ENCODE results near the gene CEP128. TPM values are rescaled to one million over a fixed set of nuclear protein-coding genes. Genes with fewer than 3 reads are reported as not detected.

The CEP128 gene
- total RNA-seq, 2 experiments from 2014 or later = 24.7 to 26.0 TPM

- ChIA-PET POLR2A (no interaction called here), CTCF (no interaction called here)
- Mint-ChIP-seq H3K9me3 (peaks cover 2% of the 10 kb centered on the region), H3K36me3 (ENCODE audit: low read depth) (peaks cover 23% of the 10 kb centered on the region), H3K4me1 (peaks cover under 1% of the 10 kb centered on the region), H3K4me3 (no peak overlapping the region), H3K27ac (no peak overlapping the region), H3K27me3 (no peaks in the 10 kb centered on the region)
- DNase-seq = no peak
Measured at GRCh38 chr14:80519002-80519401, 422.5 kb downstream of the CEP128 start.

GRCh38 chr14:80518173-80518572, 423.4 kb downstream of the CEP128 start:
- Mint-ChIP-seq H3K4me1 (no peaks in the 10 kb centered on the region), H3K27me3 (no peaks in the 10 kb centered on the region), H3K4me3 (no peak overlapping the region), H3K36me3 (ENCODE audit: low read depth) (peaks cover 22% of the 10 kb centered on the region), H3K27ac (no peak overlapping the region), H3K9me3 (peaks cover 2% of the 10 kb centered on the region)
- ChIA-PET CTCF (no interaction called here), POLR2A (no interaction called here)
- DNase-seq = no peak

DNA sequence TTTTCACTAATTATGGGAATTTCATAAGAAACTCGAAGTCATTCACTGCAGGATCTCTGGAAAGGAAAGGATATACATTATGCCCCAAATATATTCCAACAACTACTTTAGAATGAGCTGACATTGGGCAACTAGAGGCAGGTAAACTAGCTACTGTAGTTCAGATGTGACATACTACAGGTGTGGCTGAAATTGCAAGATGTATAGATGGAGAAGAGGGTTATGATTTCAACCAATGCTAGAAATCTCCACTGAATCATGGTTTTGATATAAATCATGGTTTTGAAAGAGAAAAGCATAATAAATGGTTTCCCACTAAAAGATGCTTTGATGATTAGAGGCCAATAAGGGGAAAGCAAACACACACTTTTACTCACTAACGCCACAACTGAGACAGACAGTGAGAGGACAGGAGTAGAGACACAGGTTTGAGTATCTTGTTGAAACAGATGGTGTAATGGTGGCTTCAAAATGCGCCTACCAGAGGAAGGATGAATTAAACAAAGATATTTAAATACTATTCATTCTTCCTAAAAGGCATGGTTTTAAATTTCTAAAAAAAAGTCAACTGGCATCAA, 434.2 kb downstream of the CEP128 start:
- H3K27me3 Mint-ChIP-seq = no peaks in the 10 kb centered on the region
- no peak overlapping the region for H3K27ac Mint-ChIP-seq
- no peak for DNase-seq
- CTCF ChIA-PET = no interaction called here
- no peaks in the 10 kb centered on the region for H3K9me3 Mint-ChIP-seq
- H3K4me3 Mint-ChIP-seq = no peak overlapping the region
- H3K4me1 Mint-ChIP-seq = no peaks in the 10 kb centered on the region
- POLR2A ChIA-PET = no interaction called here
- peaks cover 4% of the 10 kb centered on the region for H3K36me3 Mint-ChIP-seq (ENCODE audit: low read depth)

DNA sequence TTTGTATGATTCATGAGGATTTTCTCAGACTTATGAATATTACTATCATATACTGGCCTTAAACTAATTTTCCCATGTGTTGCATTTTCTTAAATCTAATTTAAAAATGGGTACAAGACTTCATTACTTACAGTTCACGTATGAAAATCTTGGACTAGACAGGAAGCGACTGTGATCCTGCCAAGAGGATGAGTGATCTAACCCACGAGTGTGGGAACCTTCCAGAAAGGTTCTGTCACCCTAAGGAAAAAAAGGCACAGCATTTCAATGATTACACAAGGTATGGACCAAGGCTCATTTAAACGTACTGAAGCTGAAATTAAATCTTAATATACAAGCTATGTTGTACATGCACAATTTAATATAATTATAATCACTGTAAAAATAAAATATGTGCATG, 436.8 kb downstream of the CEP128 start:
- ChIA-PET CTCF (no interaction called here), POLR2A (no interaction called here)
- Mint-ChIP-seq H3K36me3 (ENCODE audit: low read depth) (peaks cover 12% of the 10 kb centered on the region), H3K27ac (no peak overlapping the region), H3K4me1 (no peaks in the 10 kb centered on the region), H3K27me3 (no peaks in the 10 kb centered on the region), H3K4me3 (no peak overlapping the region), H3K9me3 (no peaks in the 10 kb centered on the region)
- no peak for DNase-seq

DNA sequence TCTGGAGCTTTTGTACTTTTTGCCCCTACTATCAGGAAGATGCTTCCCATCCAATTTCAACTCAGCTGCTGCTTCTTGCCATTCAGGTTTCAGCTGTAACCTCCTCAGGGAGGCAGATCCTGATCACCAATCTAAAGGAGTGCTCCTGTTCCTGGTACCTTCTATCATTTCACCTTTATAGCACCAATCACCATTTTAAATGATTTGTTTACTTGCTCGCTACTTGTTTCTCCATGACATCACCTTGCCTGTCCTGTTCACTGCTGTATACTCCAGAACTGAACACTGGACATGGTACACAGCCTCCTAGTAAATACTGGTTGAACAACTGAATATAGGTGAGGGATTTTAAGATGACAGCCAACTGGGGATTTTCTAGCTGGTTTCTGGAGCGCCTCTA, 443.0 kb downstream of the CEP128 start:
- Mint-ChIP-seq H3K4me1 (no peaks in the 10 kb centered on the region), H3K36me3 (ENCODE audit: low read depth) (peaks cover 10% of the 10 kb centered on the region), H3K4me3 (no peak overlapping the region), H3K9me3 (no peaks in the 10 kb centered on the region), H3K27ac (no peak overlapping the region), H3K27me3 (no peaks in the 10 kb centered on the region)
- DNase-seq = no peak
- CTCF ChIA-PET = no interaction called here
- POLR2A ChIA-PET = no interaction called here

GRCh38 chr14:80496090-80496489, 445.4 kb downstream of the CEP128 start:
- Mint-ChIP-seq H3K4me3 (no peak overlapping the region), H3K9me3 (no peaks in the 10 kb centered on the region), H3K27ac (no peak overlapping the region), H3K27me3 (no peaks in the 10 kb centered on the region), H3K4me1 (peaks cover 7% of the 10 kb centered on the region), H3K36me3 (ENCODE audit: low read depth) (peaks cover 3% of the 10 kb centered on the region)
- no peak for DNase-seq
- ChIA-PET CTCF (no interaction called here), POLR2A (no interaction called here)

- CTCF ChIA-PET = no interaction called here
- DNase-seq = no peak
- POLR2A ChIA-PET = no interaction called here
- Mint-ChIP-seq H3K36me3 (ENCODE audit: low read depth) (no peaks in the 10 kb centered on the region), H3K4me1 (peaks cover 9% of the 10 kb centered on the region), H3K27me3 (no peaks in the 10 kb centered on the region), H3K27ac (no peak overlapping the region), H3K9me3 (no peaks in the 10 kb centered on the region), H3K4me3 (no peak overlapping the region)
Measured at GRCh38 chr14:80494769-80495168, 446.8 kb downstream of the CEP128 start.

DNA sequence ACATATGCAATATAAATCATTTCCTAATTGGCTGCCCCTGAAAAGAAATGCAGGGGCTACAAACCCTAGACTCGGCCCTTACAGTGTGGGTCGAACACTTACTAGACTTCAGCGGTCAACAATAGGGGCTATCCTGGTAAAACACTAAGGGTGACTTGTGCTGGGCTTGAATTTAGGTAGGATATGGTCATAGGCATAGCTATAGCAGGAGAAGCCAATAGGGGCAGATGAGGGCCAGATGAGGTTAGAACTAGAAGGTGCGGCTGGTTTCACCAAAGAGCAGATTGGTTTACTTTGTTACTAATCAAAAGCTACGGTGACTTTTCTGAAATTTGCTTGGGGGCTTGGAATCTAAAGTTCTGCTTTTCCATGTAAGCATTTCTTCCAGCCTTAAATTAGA, 447.9 kb downstream of the CEP128 start:
- Mint-ChIP-seq H3K9me3 (no peaks in the 10 kb centered on the region), H3K36me3 (ENCODE audit: low read depth) (no peaks in the 10 kb centered on the region), H3K27me3 (no peaks in the 10 kb centered on the region), H3K4me1 (peaks cover 9% of the 10 kb centered on the region), H3K4me3 (no peak overlapping the region), H3K27ac (no peak overlapping the region)
- DNase-seq = no peak
- ChIA-PET POLR2A (no interaction called here), CTCF (no interaction called here)

DNA sequence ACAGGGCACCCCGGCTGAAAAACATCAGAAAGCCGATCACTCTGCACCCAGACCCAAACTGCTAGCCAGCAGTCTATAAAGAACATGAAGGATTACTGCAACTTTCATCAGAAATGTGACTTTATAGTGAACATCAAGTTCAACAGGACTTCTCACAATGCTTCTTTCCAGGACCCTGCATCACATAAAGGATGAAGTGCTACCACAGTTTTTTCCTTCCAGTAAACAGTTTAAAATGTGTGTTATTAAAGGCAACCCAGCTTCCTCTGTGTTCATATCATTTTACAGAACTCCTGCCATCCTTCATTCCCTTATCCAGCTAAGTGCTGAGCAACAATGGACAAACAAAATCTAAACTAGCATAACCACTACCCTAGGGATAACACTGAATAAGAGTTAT, 449.9 kb downstream of the CEP128 start:
- Mint-ChIP-seq H3K27ac (no peak overlapping the region), H3K4me1 (peaks cover 9% of the 10 kb centered on the region), H3K36me3 (ENCODE audit: low read depth) (no peaks in the 10 kb centered on the region), H3K27me3 (no peaks in the 10 kb centered on the region), H3K9me3 (no peaks in the 10 kb centered on the region), H3K4me3 (no peak overlapping the region)
- POLR2A ChIA-PET = no interaction called here
- CTCF ChIA-PET = no interaction called here
- no peak for DNase-seq

- H3K36me3 Mint-ChIP-seq (ENCODE audit: low read depth) = no peaks in the 10 kb centered on the region
- H3K27ac Mint-ChIP-seq = no peak overlapping the region
- CTCF ChIA-PET = no interaction called here
- H3K4me1 Mint-ChIP-seq = peaks cover 9% of the 10 kb centered on the region
- DNase-seq = no peak
- H3K4me3 Mint-ChIP-seq = no peak overlapping the region
- H3K27me3 Mint-ChIP-seq = no peaks in the 10 kb centered on the region
- H3K9me3 Mint-ChIP-seq = no peaks in the 10 kb centered on the region
- POLR2A ChIA-PET = no interaction called here
Measured at GRCh38 chr14:80491131-80491530, 450.4 kb downstream of the CEP128 start.

DNA sequence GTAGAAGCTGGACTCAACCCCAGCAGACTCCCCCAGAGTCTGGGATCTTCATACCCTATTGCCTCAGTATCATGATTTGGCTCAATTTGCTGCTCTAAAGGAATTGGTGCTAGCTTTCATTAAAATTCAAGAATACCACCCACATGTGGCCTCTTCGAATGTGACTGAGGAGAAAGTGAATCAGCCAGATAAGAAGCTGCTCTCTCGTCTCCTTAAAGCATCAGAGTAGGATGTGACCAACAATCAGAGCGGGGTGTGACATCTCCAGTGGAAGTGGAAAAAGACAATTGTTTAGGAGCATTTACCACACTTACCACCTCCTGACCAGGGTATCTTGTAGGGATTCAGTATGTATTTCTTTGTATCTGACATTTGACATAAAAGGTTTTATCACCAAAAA, 452.0 kb downstream of the CEP128 start:
- POLR2A ChIA-PET = no interaction called here
- CTCF ChIA-PET = no interaction called here
- Mint-ChIP-seq H3K4me3 (no peak overlapping the region), H3K4me1 (peaks cover 9% of the 10 kb centered on the region), H3K36me3 (ENCODE audit: low read depth) (no peaks in the 10 kb centered on the region), H3K27me3 (no peaks in the 10 kb centered on the region), H3K27ac (no peak overlapping the region), H3K9me3 (peaks cover 2% of the 10 kb centered on the region)
- no peak for DNase-seq

DNA sequence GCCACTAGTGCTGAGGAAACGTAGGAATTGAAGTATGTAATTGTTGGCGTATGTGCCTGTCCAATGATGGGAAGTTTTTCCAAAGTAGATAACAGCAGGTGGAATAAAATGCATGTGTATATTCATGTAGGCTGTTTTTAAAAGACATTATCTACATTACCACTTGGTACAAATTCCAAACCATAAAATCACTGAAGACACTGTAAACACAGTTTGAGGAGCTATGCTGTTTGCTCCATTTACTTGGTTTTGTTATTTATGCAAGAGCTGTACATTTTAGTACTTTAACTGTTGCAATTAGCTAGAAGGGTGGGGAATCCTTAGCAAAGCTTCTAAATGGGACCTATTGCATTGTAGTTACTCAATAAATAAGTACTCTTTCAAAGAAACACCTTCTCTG, 455.8 kb downstream of the CEP128 start:
- ChIA-PET CTCF (no interaction called here), POLR2A (no interaction called here)
- Mint-ChIP-seq H3K36me3 (ENCODE audit: low read depth) (no peaks in the 10 kb centered on the region), H3K4me1 (no peaks in the 10 kb centered on the region), H3K27me3 (no peaks in the 10 kb centered on the region), H3K4me3 (no peak overlapping the region), H3K27ac (no peak overlapping the region), H3K9me3 (peaks cover 2% of the 10 kb centered on the region)
- no peak for DNase-seq

- no peaks in the 10 kb centered on the region for H3K27me3 Mint-ChIP-seq
- no peak for DNase-seq
- H3K9me3 Mint-ChIP-seq = peaks cover 2% of the 10 kb centered on the region
- no peak overlapping the region for H3K4me3 Mint-ChIP-seq
- H3K27ac Mint-ChIP-seq = no peak overlapping the region
- H3K4me1 Mint-ChIP-seq = no peaks in the 10 kb centered on the region
- CTCF ChIA-PET = no interaction called here
- no peaks in the 10 kb centered on the region for H3K36me3 Mint-ChIP-seq (ENCODE audit: low read depth)
- POLR2A ChIA-PET = no interaction called here
Measured at GRCh38 chr14:80483331-80483730, 458.2 kb downstream of the CEP128 start.

DNA sequence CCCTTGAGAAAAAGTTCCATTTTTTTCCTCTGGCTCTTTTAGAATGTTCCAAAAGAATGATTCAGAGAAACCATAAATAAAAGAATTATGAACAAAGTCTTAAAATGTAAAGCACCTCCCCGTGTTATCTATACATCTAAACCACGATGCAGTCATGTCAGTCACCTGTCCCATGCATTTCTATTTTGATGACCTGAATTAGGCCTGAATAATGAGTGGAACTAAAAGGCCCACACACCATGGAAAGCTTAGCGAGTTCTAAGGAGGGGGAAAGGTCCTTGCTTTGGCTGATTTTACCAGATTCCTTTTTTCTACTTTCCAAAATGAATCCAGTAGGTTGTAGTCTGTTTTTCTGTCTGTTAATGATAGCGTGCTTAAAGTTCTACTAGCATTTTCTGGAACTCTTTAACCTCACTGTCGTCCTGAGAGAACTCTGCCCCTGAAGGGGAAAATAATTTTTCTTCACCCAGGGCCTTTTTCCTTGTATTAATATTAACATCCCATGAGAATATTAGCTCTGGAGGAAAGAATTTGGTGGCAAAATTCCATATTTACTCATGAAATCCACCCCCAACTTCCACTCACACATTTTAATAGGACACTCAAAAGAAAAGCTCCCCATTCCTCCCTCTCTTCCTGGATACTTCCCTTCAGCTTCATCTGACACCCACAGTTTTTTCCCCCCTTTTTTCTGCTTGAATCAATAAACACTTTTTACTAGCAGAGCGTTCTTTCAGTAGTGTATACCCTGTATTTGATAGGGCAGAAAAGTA, 464.0 kb downstream of the CEP128 start:
- no peaks in the 10 kb centered on the region for H3K27me3 Mint-ChIP-seq
- H3K4me3 Mint-ChIP-seq = no peak overlapping the region
- ChIA-PET CTCF (no interaction called here), POLR2A (no interaction called here)
- H3K9me3 Mint-ChIP-seq = peaks cover 12% of the 10 kb centered on the region
- no peaks in the 10 kb centered on the region for H3K36me3 Mint-ChIP-seq (ENCODE audit: low read depth)
- no peaks in the 10 kb centered on the region for H3K4me1 Mint-ChIP-seq
- no peak overlapping the region for H3K27ac Mint-ChIP-seq
- DNase-seq = no peak
